Fibroblast of lung (primary cell): ENCODE results near the gene SPEM3.
A peak's percentile ranks its signal among the peaks of the same experiment; 100 is the strongest.

Source experiments
- CTCF ChIP-seq, 2 donors: IDR thresholded peaks in 1 of 2; conservative IDR thresholded peaks in 1 of 2; 1 replicate in 1 of 2; 2 replicates in 1 of 2; pipeline ENCODE4 v1.5.1; 2011 to 2012; ENCODE audit warnings: low read length in 2 of 2, control low read depth in 1 of 2, inconsistent platforms in 1 of 2, low read depth in 1 of 2, mild to moderate bottlenecking in 1 of 2
- EZH2 ChIP-seq: IDR thresholded peaks from 2 replicates; pipeline ENCODE4 v1.5.1; 2012; ENCODE audit warnings: low read length, control low read depth, mild to moderate bottlenecking; ENCODE audit errors: missing control alignments

GRCh38 chr17:7383742-7384488 is 44.7 kb upstream of the SPEM3 start:
- TF ChIP-seq CTCF (conservative IDR thresholded peaks at IDR 0.05 in 1 of 2, IDR thresholded peaks at IDR 0.05 in 1 of 2; ENCODE audit: low read depth in 1 of 2, low read length in 2 of 2) (no peak), EZH2 (peak; percentile 52)
